Measurements from ENCODE around the gene HPCAL4.

DNA sequence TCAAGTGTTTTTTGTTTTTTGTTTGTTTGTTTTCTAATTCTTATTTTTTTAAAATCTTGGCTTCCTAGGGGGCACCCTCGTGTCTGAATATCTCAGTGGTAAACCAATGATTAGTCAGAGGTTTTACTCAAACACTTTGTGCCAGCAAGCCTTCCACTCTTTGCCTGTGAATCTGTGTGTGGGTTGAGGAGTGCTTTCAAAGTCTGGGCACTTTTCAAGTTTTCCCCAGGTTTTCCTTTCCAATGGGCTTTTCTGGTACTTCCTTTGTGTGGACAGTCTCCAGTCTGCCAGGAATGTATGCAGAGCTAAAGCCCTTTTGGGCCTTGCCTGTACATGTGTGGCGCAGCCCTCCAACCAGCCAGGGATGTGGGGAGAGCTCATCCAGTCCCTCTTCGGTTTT is 37.8 kb upstream of the HPCAL4 start:
- TF ChIP-seq, protein P1, sequence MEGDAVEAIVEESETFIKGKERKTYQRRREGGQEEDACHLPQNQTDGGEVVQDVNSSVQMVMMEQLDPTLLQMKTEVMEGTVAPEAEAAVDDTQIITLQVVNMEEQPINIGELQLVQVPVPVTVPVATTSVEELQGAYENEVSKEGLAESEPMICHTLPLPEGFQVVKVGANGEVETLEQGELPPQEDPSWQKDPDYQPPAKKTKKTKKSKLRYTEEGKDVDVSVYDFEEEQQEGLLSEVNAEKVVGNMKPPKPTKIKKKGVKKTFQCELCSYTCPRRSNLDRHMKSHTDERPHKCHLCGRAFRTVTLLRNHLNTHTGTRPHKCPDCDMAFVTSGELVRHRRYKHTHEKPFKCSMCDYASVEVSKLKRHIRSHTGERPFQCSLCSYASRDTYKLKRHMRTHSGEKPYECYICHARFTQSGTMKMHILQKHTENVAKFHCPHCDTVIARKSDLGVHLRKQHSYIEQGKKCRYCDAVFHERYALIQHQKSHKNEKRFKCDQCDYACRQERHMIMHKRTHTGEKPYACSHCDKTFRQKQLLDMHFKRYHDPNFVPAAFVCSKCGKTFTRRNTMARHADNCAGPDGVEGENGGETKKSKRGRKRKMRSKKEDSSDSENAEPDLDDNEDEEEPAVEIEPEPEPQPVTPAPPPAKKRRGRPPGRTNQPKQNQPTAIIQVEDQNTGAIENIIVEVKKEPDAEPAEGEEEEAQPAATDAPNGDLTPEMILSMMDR (IDR thresholded peaks at IDR 0.05): no peak
- TF ChIP-seq POLR2A (IDR thresholded peaks at IDR 0.05) (no peak), POLR2AphosphoS5 (IDR thresholded peaks at IDR 0.05) (no peak)
